ENCODE data around the gene FAM209A. TPM values are rescaled to one million over a fixed set of nuclear protein-coding genes. Genes with fewer than 3 reads are reported as not detected.

Gene FAM209A
- total and polyA plus RNA-seq, 7 donors = 0.45 to 1.4 TPM; not detected in 5

GRCh38 chr20:56574531-56575142 lies 50.1 kb downstream of the FAM209A start:
- H3K27ac ChIP-seq = no peak overlapping the region
- WGBS, 2 donors = 80 to 84% methylated on average over 10 of the region's 10 CpGs
- H3K36me3 ChIP-seq = no peaks in the 10 kb centered on the region
- TF ChIP-seq EP300 (IDR thresholded peaks at IDR 0.05) = no peak
- no peak for TF ChIP-seq POLR2A (IDR thresholded peaks at IDR 0.05)
- TF ChIP-seq POLR2AphosphoS5 (IDR thresholded peaks at IDR 0.05) = no peak
- TF ChIP-seq CTCF (IDR thresholded peaks at IDR 0.05) = no peak
- H3K4me1 ChIP-seq = no peaks in the 10 kb centered on the region
- no peak overlapping the region for H3K4me3 ChIP-seq
- H3K27me3 ChIP-seq = no peaks in the 10 kb centered on the region
- intact Hi-C loops (cut with DNase I) = no loop called here
- no peaks in the 10 kb centered on the region for H3K9me3 ChIP-seq
- no peak for DNase-seq

GRCh38 chr20:56575157-56575556 lies 50.6 kb downstream of the FAM209A start:
- DNase-seq = no peak
- 84 to 89% methylated on average over 9 of the region's 9 CpGs for WGBS, 2 donors
- Histone ChIP-seq H3K27me3 (no peaks in the 10 kb centered on the region), H3K36me3 (no peaks in the 10 kb centered on the region), H3K27ac (no peak overlapping the region), H3K4me1 (no peaks in the 10 kb centered on the region), H3K4me3 (no peak overlapping the region), H3K9me3 (no peaks in the 10 kb centered on the region)
- intact Hi-C loops (cut with DNase I) = no loop called here
- TF ChIP-seq EP300 (IDR thresholded peaks at IDR 0.05) (no peak), POLR2A (IDR thresholded peaks at IDR 0.05) (no peak), CTCF (IDR thresholded peaks at IDR 0.05) (no peak), POLR2AphosphoS5 (IDR thresholded peaks at IDR 0.05) (no peak)

Other genes starting within 250 kb of the FAM209A start
- gene FAM210B, start 165.8 kb upstream of the FAM209A start, total RNA-seq = 10 to 100 TPM; 41.9 to 52.2 (median 50.4) TPM
- gene FAM210B, start 165.8 kb upstream of the FAM209A start, polyA plus RNA-seq = 10 to 100 TPM; 17.0 to 28.2 (median 21.5) TPM
- 1 to 10 TPM; 1.2 to 3.0 (median 1.7) TPM for gene AURKA, start 132.5 kb upstream of the FAM209A start, total RNA-seq
- gene AURKA, start 132.5 kb upstream of the FAM209A start, polyA plus RNA-seq = 10 to 100 TPM in 2 of 3 donors, 1 to 10 TPM in 1; 4.8 to 25.1 (median 22.2) TPM
- gene CSTF1, start 132.1 kb upstream of the FAM209A start, total RNA-seq = 10 to 100 TPM; 14.9 to 24.6 (median 19.5) TPM
- gene CSTF1, start 132.1 kb upstream of the FAM209A start, polyA plus RNA-seq = 10 to 100 TPM in 1 of 3 donors, 1 to 10 TPM in 2; 7.2 to 14.4 (median 8.8) TPM
- 1 to 10 TPM; 1.2 to 2.9 (median 1.7) TPM for gene CASS4, start 112.5 kb upstream of the FAM209A start, total RNA-seq
- 1 to 10 TPM in 1 of 3 donors, under 1 TPM in 2; 0.46 to 2.7 (median 0.60) TPM for gene CASS4, start 112.5 kb upstream of the FAM209A start, polyA plus RNA-seq
- gene RTF2, start 56.1 kb upstream of the FAM209A start, total RNA-seq = 10 to 100 TPM; 47.6 to 62.4 (median 57.1) TPM
- 10 to 100 TPM; 71.5 to 84.6 (median 75.4) TPM for gene RTF2, start 56.1 kb upstream of the FAM209A start, polyA plus RNA-seq
- gene FAM209B, start 8.5 kb downstream of the FAM209A start, total RNA-seq = not detected
- under 1 TPM in 1 of 3 donors, not detected in 2; 0.44 TPM for gene FAM209B, start 8.5 kb downstream of the FAM209A start, polyA plus RNA-seq
- 1 to 10 TPM; 1.6 to 5.3 (median 3.5) TPM for gene TFAP2C, start 104.6 kb downstream of the FAM209A start, total RNA-seq
- under 1 TPM in 1 of 3 donors, not detected in 2; 0.99 TPM for gene TFAP2C, start 104.6 kb downstream of the FAM209A start, polyA plus RNA-seq

Measured in sigmoid colon (tissue), 7 donors.